Esophagus muscularis mucosa (tissue), 4 donors: ENCODE data around the gene LRRC61.
"Not testable (repeated sequence)": the region's sequence is repeated elsewhere in the genome, so short reads cannot be mapped to it uniquely, and the experiment has no call there.

Experiments
- EP300 ChIP-seq: sonication (generic); formaldehyde crosslinking; IDR thresholded peaks from one replicate; pipeline ENCODE4 v1.6.1; 2017; ENCODE audit warnings: antibody characterized with exemption
- POLR2A ChIP-seq: fragments of 450-650 bp; IDR thresholded peaks from one replicate; pipeline ENCODE4 v1.6.1; 2017; ENCODE audit warnings: antibody characterized with exemption, moderate library complexity, mild to moderate bottlenecking, low read depth
- TF ChIP-seq, protein P1 (sequence below), 3 experiments: fragments of 200-600 bp in 2 of 3; fragments of 450-650 bp in 1 of 3; sonication (generic) in 2 of 3; IDR thresholded peaks; one replicate each; pipeline ENCODE4 v1.5.1; 2017 to 2019; ENCODE audit warnings: antibody characterized with exemption in 3 of 3, mild to moderate bottlenecking in 2 of 3, moderate library complexity in 1 of 3

DNA sequence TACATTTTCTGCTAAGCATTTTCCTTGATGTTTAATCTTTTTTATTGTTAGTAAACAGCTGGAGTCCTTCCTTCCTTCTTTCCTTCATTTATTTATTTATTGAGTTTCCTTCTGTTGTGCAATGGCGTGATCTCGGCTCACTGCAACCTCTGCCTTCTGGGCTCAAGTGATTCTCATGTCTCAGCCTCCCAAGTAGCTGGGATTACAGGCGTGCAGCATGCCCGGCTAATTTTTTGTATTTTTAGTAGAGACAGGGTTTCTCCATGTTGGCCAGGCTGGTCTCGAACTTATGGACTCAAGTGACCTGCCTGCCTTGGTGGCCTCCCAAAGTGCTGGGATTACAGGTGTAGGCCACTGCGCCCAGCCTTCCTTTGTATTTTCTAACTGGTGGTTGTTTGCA, 6.2 kb upstream of the LRRC61 start:
- not testable (repeated sequence) for TF ChIP-seq POLR2A, EP300
- TF ChIP-seq, protein P1, sequence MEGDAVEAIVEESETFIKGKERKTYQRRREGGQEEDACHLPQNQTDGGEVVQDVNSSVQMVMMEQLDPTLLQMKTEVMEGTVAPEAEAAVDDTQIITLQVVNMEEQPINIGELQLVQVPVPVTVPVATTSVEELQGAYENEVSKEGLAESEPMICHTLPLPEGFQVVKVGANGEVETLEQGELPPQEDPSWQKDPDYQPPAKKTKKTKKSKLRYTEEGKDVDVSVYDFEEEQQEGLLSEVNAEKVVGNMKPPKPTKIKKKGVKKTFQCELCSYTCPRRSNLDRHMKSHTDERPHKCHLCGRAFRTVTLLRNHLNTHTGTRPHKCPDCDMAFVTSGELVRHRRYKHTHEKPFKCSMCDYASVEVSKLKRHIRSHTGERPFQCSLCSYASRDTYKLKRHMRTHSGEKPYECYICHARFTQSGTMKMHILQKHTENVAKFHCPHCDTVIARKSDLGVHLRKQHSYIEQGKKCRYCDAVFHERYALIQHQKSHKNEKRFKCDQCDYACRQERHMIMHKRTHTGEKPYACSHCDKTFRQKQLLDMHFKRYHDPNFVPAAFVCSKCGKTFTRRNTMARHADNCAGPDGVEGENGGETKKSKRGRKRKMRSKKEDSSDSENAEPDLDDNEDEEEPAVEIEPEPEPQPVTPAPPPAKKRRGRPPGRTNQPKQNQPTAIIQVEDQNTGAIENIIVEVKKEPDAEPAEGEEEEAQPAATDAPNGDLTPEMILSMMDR (IDR thresholded peaks at IDR 0.05) = not testable (repeated sequence)
